M059J (cell line): ENCODE results near the gene CACNA1C. TPM values are rescaled to one million over a fixed set of nuclear protein-coding genes. Genes with fewer than 3 reads are reported as not detected.
"Not testable (repeated sequence)": the region's sequence is repeated elsewhere in the genome, so short reads cannot be mapped to it uniquely, and the experiment has no call there.

Experiments used
- DNase-seq: peaks from one replicate; pipeline ENCODE4 v3.0.0-alpha.2; 2012; ENCODE audit warnings: low read depth
- total RNA-seq: library from RNA; depleted of rRNA; stranded (reverse); fragments of >200 nt; shearing (Covaris generic); gene quantifications from 2 replicates; pipeline ENCODE4 v1.2.3, GENCODE V29; 2014

Gene CACNA1C
- total RNA-seq, 1 experiment from 2014 or later, result 3.6 TPM

GRCh38 chr12:2074792-2075191, 22.0 kb downstream of the CACNA1C start:
- DNase-seq, result peak; percentile 6

DNA sequence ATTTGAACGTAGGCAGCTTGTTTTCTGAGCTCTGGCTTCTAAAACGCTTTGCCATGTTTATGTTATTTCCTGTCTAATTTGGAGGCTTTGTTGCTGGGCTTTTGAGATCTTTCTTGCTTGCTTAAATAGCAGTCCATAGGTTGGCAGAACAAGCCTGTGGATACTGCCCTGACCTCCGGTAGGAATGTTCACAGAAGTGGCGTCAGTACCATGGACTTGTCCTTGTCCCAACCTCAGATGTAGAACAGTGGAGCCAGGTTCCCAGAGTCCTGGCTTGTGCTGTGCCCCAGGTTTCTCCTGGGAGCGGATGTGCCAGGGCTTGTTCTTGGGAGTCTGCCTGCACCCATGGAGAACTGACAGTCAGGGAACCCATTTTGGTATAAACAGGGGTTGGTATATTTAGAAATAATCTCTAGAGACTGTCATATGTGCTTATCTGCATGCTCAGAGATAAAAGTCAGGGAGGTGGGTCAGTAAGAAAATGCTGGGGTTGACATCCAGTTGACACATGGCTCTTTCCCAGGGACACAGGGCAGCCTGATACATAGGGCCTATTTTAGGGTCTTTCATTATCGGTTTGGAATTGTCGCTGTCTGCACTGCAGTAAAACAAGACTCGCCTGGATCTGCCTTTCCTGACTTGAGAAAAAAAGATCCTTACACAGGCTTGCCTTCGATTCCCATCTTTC, 22.9 kb downstream of the CACNA1C start:
- DNase-seq, result no peak

DNA sequence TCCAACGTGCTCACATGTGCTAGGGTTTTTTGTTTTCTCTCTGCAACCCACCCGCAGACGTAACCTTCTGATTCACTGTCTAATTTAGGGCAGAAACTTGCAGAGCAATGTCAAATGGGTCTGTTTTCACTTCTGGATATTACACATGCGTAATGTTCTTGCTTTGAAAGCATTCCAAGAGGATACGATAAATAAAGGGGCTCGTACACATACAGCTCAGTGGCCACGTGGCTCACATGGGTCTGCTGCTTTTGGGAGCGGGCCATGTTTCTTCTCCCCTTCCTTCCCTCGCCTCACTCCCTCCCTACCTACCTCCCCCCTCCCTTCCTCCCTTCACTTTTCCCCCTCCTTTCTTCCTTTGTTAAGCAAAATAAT, 23.4 kb downstream of the CACNA1C start:
- DNase-seq, result no peak

DNA sequence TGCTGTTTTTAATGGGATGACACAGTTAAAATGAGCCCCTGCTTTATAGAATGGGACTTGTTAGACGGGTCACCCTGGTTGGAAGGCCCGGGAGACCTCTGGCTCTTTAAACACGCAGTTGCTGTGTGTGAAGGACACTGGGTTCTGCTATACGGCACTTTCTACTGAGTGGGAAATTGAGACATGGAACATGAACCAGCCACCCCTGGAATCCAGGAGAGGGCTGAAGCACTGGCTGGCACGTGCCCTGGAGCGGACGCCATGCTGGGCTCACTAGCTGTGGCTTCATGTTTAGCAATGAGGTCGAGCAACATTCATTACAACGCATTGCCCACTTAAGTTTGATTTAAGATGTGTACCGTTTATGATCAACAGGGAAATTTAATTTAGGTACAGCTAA, 23.9 kb downstream of the CACNA1C start:
- no peak for DNase-seq

GRCh38 chr12:2080604-2081003, 27.8 kb downstream of the CACNA1C start:
- DNase-seq, result no peak

DNA sequence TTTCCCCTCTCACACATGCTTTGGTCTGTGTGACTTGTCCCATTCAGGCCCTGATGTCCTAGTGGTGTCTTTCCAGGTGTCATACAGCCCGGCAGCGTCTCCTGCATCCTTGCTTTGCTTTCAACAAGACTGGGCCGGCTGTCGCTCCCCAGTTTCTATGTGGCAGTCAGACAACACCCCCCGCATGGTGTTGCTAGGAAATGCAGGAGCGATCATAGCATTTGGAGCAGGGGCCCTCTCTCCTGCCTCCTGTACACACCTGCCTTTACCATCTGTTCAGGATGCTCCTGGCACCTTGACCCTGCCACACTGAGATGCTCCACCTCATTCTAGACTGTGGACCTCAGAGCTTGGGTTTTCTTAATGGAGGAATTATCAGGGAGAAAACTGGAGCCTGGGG, 29.5 kb downstream of the CACNA1C start:
- no peak for DNase-seq

DNA sequence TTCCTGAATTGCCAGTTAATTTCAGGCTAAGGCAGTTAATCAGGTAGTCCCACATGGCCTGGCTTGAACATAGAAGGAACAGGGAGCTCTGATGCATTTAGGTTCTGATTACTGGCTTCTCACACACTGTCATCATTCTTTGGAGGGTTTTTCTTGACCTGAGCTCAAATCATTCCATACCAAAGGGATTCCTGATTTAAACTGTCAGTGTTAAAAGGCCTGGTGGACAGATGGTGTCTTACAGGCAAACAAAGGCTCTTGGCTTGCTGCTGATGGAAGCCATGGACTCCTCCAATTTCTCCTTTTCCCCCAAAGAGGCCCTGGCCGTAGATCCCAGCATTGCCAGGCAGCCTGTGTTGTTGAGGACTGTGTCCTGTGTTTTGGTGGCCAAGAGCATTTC, 30.2 kb downstream of the CACNA1C start:
- no peak for DNase-seq

- DNase-seq, result peak; percentile 18
Measured at GRCh38 chr12:2083561-2083960, 30.8 kb downstream of the CACNA1C start.

DNA sequence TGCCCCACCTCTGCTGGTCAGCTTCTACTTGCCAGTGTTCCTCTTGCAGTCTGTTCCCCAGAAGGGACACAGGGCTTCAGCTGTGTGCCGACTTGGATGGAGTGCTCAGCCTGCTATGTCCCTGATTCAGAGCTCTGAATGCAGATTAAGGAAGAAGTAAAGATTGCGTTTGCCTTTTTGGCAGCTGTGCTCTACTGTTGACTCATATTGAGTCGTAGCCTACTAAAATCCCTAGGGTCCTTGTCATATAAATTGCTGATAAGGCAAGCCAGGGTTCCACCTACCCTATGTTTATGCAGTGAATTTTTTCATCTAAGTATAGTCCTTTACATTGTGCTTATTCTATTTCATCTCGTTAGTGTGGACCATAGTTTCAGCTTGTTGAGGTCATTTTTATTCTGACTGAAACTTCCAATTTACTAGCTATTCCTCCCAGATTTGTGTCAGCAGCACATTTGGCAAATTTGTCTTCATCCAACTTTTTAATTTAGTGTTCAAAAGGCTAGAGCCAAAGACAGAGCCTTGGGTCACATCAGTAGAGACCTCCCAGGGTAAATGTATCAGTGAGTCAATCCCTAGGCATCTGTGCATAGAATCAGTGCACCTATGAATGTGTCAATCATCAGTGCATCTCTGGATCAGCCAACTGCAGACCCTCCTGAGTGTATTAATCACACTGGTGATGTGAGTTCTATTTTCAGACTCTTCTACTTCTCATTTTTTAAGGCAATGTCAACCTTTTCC, 31.9 kb downstream of the CACNA1C start:
- peak; percentile 58 for DNase-seq

- DNase-seq, result no peak
Measured at GRCh38 chr12:2092354-2092753, 39.6 kb downstream of the CACNA1C start.

- DNase-seq, result peak; percentile 83
Measured at GRCh38 chr12:2092890-2093289, 40.1 kb downstream of the CACNA1C start.

DNA sequence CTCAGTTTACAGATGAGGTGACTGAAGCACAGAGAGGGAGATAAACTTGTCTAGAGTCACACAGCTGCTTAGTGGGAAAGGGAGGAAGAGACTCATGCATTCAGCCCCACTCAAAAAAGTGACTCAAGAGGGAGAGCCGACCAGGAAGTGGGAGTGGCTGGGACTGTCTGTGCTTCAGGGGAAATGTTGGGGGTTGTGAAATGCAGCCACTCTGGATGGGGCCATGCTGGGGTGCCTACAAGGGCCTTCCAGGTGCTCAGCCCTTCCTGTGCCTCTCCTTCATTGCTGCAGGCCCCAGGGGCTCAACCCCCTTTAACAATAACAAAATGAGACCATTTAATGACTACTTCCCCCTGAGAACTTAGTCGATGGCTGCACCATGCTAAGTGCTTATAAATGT, 41.8 kb downstream of the CACNA1C start:
- peak; percentile 33 for DNase-seq

- no peak for DNase-seq
Measured at GRCh38 chr12:2095878-2096277, 43.1 kb downstream of the CACNA1C start.

DNA sequence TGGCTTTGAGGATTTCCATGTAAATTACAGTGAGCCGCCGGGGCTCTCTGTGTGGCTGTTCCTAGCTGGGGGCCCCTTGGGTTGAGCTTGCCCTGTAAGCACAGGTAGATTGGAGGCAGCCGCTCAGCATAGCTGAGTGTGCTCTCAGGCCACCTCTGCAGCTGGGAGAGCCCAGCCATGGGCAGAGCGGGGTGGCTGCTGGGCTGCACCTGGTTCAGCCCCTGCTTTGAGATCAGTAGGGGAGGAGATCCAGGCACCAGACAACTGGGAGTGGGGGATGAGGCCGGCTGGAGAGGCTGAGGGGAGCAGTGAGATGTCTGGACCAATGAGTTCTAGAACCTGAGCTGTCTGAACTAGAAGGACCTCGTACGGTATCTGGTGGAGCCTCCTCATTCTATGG, 44.8 kb downstream of the CACNA1C start:
- DNase-seq, result no peak

GRCh38 chr12:2098852-2099251, 46.1 kb downstream of the CACNA1C start:
- DNase-seq, result no peak

GRCh38 chr12:2099595-2099994, 46.8 kb downstream of the CACNA1C start:
- no peak for DNase-seq

GRCh38 chr12:2101359-2101758, 48.6 kb downstream of the CACNA1C start:
- DNase-seq, result no peak

DNA sequence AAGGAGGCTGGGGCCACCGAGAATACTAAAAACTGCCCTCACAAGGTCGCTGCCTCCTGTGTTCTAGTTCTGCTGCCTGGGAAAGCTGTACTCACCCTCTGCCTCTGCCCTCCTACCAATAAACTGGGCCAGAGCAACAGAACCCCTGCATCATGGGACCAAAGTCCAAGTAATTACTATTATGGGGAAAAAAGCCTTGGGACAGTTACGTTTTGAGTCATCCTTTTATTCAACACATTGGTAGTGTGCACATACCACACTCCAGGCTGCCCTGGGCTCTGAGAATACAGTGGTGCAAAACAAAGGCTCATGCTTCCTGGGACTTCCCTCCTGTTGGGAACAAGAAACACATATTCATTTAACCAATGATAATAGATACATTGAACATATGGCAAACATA, 49.0 kb downstream of the CACNA1C start:
- DNase-seq, result peak; percentile 28

GRCh38 chr12:2102736-2103135, 49.9 kb downstream of the CACNA1C start:
- DNase-seq, result not testable (repeated sequence)

DNA sequence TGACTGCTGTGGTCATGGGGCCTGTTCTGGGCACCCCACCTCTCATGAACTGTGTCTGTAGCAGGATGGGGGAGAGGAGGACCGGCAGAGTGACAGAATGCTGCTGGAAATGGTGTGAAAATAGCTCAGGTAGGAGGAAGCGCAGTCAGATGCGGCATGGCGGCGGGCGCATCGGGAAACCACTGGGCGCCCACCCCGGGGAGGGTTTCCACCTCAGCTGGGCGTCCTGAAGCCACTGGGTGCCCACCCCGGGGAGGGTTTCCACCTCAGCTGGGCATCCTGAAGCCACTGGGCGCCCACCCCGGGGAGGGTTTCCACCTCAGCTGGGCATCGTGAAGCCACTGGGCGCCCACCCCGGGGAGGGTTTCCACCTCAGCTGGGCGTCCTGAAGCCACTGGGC, 52.6 kb downstream of the CACNA1C start:
- not testable (repeated sequence) for DNase-seq

GRCh38 chr12:2108166-2108565, 55.4 kb downstream of the CACNA1C start:
- no peak for DNase-seq

GRCh38 chr12:2108975-2109671, 56.3 kb downstream of the CACNA1C start:
- no peak for DNase-seq

GRCh38 chr12:2110127-2110526, 57.3 kb downstream of the CACNA1C start:
- no peak for DNase-seq
